HCT116 (cell line): ENCODE data around the gene CPNE5. TPM values are rescaled to one million over a fixed set of nuclear protein-coding genes. Genes with fewer than 3 reads are reported as not detected.

ENCODE experiments used
- ATAC-seq: fragments of 200-7000 bp; cut with Tn5 transposase; 2 replicates; pipeline ENCODE4 v1.9.1; 2020; ENCODE audit warnings: mild to moderate bottlenecking, moderate library complexity
- BruUV-seq: library from RNA; stranded (reverse); fragments of 400-500 nt; replicated peaks from 2 replicates; lab custom pipeline; 2021; lab: Mats Ljungman, UMichigan
- CTCF ChIA-PET: fragments of 300-600 bp; sonication (Branson Sonifier 250); formaldehyde crosslinking; loops from one replicate; lab custom pipeline; 2021; ENCODE audit warnings: antibody characterized with exemption; lab: Charles Lee
- POLR2A ChIA-PET: fragments of 300-600, 350-600 bp; sonication (Branson Sonifier 250); formaldehyde crosslinking; loops from one replicate; lab custom pipeline; 2021; ENCODE audit warnings: antibody characterized with exemption; lab: Charles Lee
- RAD21 ChIA-PET, 2 experiments: fragments of 300-600 bp; sonication (Branson Sonifier 250); formaldehyde crosslinking; loops; one replicate each; lab custom pipeline; 2023; ENCODE audit warnings: low total read pairs in 2 of 2; ENCODE audit not compliant: uncharacterized antibody in 2 of 2, unreplicated experiment in 2 of 2, low non-redundant PET in 1 of 2; lab: Charles Lee
- DNase-seq: peaks from one replicate; pipeline ENCODE4 v3.0.0-alpha.2; 2010; ENCODE audit warnings: low read depth, low spot score
- H2AFZ ChIP-seq: fragments of 200-600 bp; shearing (Covaris generic), sonication (generic); 2 replicates; pipeline ENCODE4 v1.6.1; 2017; ENCODE audit warnings: low read depth, mixed run types, mixed read lengths, antibody characterized with exemption, low read length; ENCODE audit not compliant: poor library complexity, severe bottlenecking
- H3K27ac ChIP-seq: 2 replicates; pipeline ENCODE4 v1.5.1; 2012; ENCODE audit warnings: low read depth, low read length
- H3K27me3 ChIP-seq: fragments of 200-600 bp; sonication (generic); 2 replicates; pipeline ENCODE4 v1.6.1; 2016; ENCODE audit warnings: mixed run types, low read length, mixed read lengths; ENCODE audit not compliant: insufficient read depth
- H3K36me3 ChIP-seq, 2 experiments: fragments of 200-500 bp in 1 of 2; fragments of 200-600 bp in 1 of 2; sonication (Bioruptor generic) in 1 of 2; sonication (generic) in 1 of 2; 2 replicates each; pipeline versions ENCODE4 v1.5.1 to v1.6.1; 2014 to 2016; ENCODE audit warnings: low read length in 2 of 2, inconsistent platforms in 1 of 2, mixed read lengths in 1 of 2, mixed run types in 1 of 2; ENCODE audit not compliant: insufficient read depth in 2 of 2, control insufficient read depth in 1 of 2
- H3K4me1 ChIP-seq, 2 experiments: fragments of 200-600 bp in 1 of 2; sonication (generic) in 1 of 2; 2 replicates each; pipeline versions ENCODE4 v1.5.1 to v1.6.1; 2012 to 2017; ENCODE audit warnings: low read length in 2 of 2, inconsistent platforms in 1 of 2, mild to moderate bottlenecking in 1 of 2, mixed read lengths in 1 of 2, mixed run types in 1 of 2, moderate library complexity in 1 of 2; ENCODE audit not compliant: insufficient read depth in 2 of 2, control insufficient read depth in 1 of 2
- H3K4me2 ChIP-seq: fragments of 200-600 bp; sonication (generic); 2 replicates; pipeline ENCODE4 v1.6.1; 2017; ENCODE audit warnings: mixed run types, low read length, mixed read lengths
- H3K4me3 ChIP-seq, 2 experiments: fragments of 200-600 bp in 1 of 2; sonication (generic) in 1 of 2; replicated peaks in 1 of 2; 2 replicates each; pipeline ENCODE4 v1.5.1; 2011 to 2016; ENCODE audit warnings: low read length in 2 of 2, control low read depth in 1 of 2, low read depth in 1 of 2, mild to moderate bottlenecking in 1 of 2, mixed read lengths in 1 of 2, mixed run types in 1 of 2
- H3K79me2 ChIP-seq: fragments of 200-600 bp; sonication (generic); 2 replicates; pipeline ENCODE4 v1.6.1; 2017; ENCODE audit warnings: mild to moderate bottlenecking, mixed run types, low read length, moderate library complexity, mixed read lengths; ENCODE audit not compliant: insufficient read depth
- H3K9ac ChIP-seq: fragments of 200-600 bp; sonication (generic); 2 replicates; pipeline ENCODE4 v1.6.1; 2016; ENCODE audit warnings: low read length, mixed read lengths
- H3K9me2 ChIP-seq: fragments of 200-600 bp; sonication (generic), shearing (Covaris generic); 2 replicates; pipeline ENCODE4 v1.6.1; 2017; ENCODE audit warnings: mixed run types, mild to moderate bottlenecking, moderate library complexity; ENCODE audit not compliant: insufficient read depth
- H3K9me3 ChIP-seq, 2 experiments: fragments of 200-500 bp in 1 of 2; fragments of 200-600 bp in 1 of 2; sonication (Bioruptor generic) in 1 of 2; sonication (generic) in 1 of 2; 2 replicates each; pipeline ENCODE4 v1.6.1; 2014 to 2017; ENCODE audit warnings: low read length in 2 of 2, mixed read lengths in 2 of 2, inconsistent platforms in 1 of 2, low read depth in 1 of 2, mild to moderate bottlenecking in 1 of 2, mixed run types in 1 of 2, moderate library complexity in 1 of 2; ENCODE audit not compliant: control insufficient read depth in 1 of 2, insufficient read depth in 1 of 2
- H4K20me1 ChIP-seq: fragments of 200-600 bp; sonication (generic), shearing (Covaris generic); 2 replicates; pipeline ENCODE4 v1.6.1; 2017; ENCODE audit warnings: mixed run types, mild to moderate bottlenecking, moderate library complexity; ENCODE audit not compliant: insufficient read depth
- ELF1 ChIP-seq: IDR thresholded peaks from 2 replicates; pipeline ENCODE4 v1.6.1; 2012; ENCODE audit warnings: low read depth, borderline replicate concordance
- JUND ChIP-seq: IDR thresholded peaks from 2 replicates; pipeline ENCODE4 v1.6.1; 2012
- POLR2A ChIP-seq: IDR thresholded peaks from 2 replicates; pipeline ENCODE4 v1.7.0; 2011; ENCODE audit warnings: borderline replicate concordance; ENCODE audit not compliant: insufficient read depth, insufficient read length; ENCODE audit errors: extremely low read depth
- POLR2AphosphoS5 ChIP-seq: IDR thresholded peaks from 2 replicates; pipeline ENCODE4 v1.6.1; 2011; ENCODE audit warnings: mild to moderate bottlenecking, low read depth, low read length, moderate library complexity
- REST ChIP-seq: IDR thresholded peaks from 2 replicates; pipeline ENCODE4 v1.6.1; 2012; ENCODE audit warnings: low read depth
- SIN3A ChIP-seq: IDR thresholded peaks from 2 replicates; pipeline ENCODE4 v1.6.1; 2012; ENCODE audit warnings: low read depth
- SRF ChIP-seq: IDR thresholded peaks from 2 replicates; pipeline ENCODE4 v1.6.1; 2012; ENCODE audit warnings: low read depth
- intact Hi-C: fragments of 100-400 bp; cut with micrococcal nuclease; formaldehyde crosslinking; loops from 2 replicates; pipeline ENCODE4 v1.10.0; 2022
- total RNA-seq: library from RNA; stranded (reverse); gene quantifications from one replicate; pipeline ENCODE4 v1.2.1, GENCODE V29; 2021; ENCODE audit not compliant: unreplicated experiment
- TF ChIP-seq, protein P1 (sequence below): IDR thresholded peaks from 2 replicates; pipeline ENCODE4 v1.6.1; 2012
- TF ChIP-seq, protein P2 (sequence below), 3 experiments: fragments of 200-600 bp in 1 of 3; sonication (generic) in 1 of 3; IDR thresholded peaks in 2 of 3; conservative IDR thresholded peaks in 1 of 3; 2 replicates each; pipeline ENCODE4 v1.5.1; 2012 to 2017; ENCODE audit warnings: low read depth in 2 of 3, low read length in 2 of 3, antibody characterized with exemption in 1 of 3, borderline replicate concordance in 1 of 3, control low read depth in 1 of 3, mild to moderate bottlenecking in 1 of 3, mixed read lengths in 1 of 3, mixed run types in 1 of 3, moderate library complexity in 1 of 3; ENCODE audit not compliant: insufficient read depth in 1 of 3

Gene CPNE5
- total RNA-seq, 1 experiment from 2014 or later, result not detected

- TF ChIP-seq, protein P1, sequence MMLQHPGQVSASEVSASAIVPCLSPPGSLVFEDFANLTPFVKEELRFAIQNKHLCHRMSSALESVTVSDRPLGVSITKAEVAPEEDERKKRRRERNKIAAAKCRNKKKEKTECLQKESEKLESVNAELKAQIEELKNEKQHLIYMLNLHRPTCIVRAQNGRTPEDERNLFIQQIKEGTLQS, result no peak
Measured at GRCh38 chr6:36862848-36863382, 23.7 kb upstream of the CPNE5 start (continued).

- TF ChIP-seq POLR2A (no peak), REST (no peak), SIN3A (no peak), JUND (no peak), ELF1 (no peak), POLR2AphosphoS5 (no peak), SRF (no peak)
- TF ChIP-seq, protein P2, sequence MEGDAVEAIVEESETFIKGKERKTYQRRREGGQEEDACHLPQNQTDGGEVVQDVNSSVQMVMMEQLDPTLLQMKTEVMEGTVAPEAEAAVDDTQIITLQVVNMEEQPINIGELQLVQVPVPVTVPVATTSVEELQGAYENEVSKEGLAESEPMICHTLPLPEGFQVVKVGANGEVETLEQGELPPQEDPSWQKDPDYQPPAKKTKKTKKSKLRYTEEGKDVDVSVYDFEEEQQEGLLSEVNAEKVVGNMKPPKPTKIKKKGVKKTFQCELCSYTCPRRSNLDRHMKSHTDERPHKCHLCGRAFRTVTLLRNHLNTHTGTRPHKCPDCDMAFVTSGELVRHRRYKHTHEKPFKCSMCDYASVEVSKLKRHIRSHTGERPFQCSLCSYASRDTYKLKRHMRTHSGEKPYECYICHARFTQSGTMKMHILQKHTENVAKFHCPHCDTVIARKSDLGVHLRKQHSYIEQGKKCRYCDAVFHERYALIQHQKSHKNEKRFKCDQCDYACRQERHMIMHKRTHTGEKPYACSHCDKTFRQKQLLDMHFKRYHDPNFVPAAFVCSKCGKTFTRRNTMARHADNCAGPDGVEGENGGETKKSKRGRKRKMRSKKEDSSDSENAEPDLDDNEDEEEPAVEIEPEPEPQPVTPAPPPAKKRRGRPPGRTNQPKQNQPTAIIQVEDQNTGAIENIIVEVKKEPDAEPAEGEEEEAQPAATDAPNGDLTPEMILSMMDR (IDR thresholded peaks at IDR 0.05 in 2 of 3, conservative IDR thresholded peaks at IDR 0.05 in 1 of 3; ENCODE audit: borderline replicate concordance in 1 of 3, insufficient read depth in 1 of 3, low read depth in 2 of 3, low read length in 2 of 3), result no peak
- Histone ChIP-seq H3K27ac (no peak overlapping the region), H3K9ac (no peak overlapping the region), H3K4me3 (no peak overlapping the region), H3K9me2 (no peaks in the 10 kb centered on the region), H3K9me3 (no peaks in the 10 kb centered on the region), H3K27me3 (no peaks in the 10 kb centered on the region), H3K36me3 (peaks cover 10 to 21% of the 10 kb centered on the region in 2 experiments; a peak in 2 of 4 replicates), H2AFZ (no peak overlapping the region), H3K4me1 (peaks cover 0 to 3% of the 10 kb centered on the region in 2 experiments; a peak in 1 of 4 replicates), H4K20me1 (no peaks in the 10 kb centered on the region), H3K4me2 (no peak overlapping the region), H3K79me2 (peaks cover 83% of the 10 kb centered on the region)
- ChIA-PET POLR2A (no interaction called here), CTCF (no interaction called here), RAD21 (no interaction called here)
- DNase-seq (no peak), ATAC-seq (peak; percentile 64)
- intact Hi-C loops, result no loop called here
- BruUV-seq, result no TSS peak
Measured at GRCh38 chr6:36862164-36862847, 23.1 kb upstream of the CPNE5 start.
